ENCODE data around the gene IGF2BP2.
A peak's percentile ranks its signal among the peaks of the same experiment; 100 is the strongest.
"Not testable (repeated sequence)": the region's sequence is repeated elsewhere in the genome, so short reads cannot be mapped to it uniquely, and the experiment has no call there.

The IGF2BP2 gene

GRCh38 chr3:185825006-185825638 lies at the start of gene IGF2BP2:
Gene IGF2BP2, minus strand, starts transcription at chr3:185825042. Its CDS starts 82 bp downstream, at chr3:185824960.
- DNase-seq, result peak; percentile 75

- no peak for DNase-seq
These were observed 49.3 kb upstream of the IGF2BP2 start for GRCh38 chr3:185874119-185874518.

GRCh38 chr3:185867650-185868049 lies 42.8 kb upstream of the IGF2BP2 start:
- DNase-seq, result no peak

GRCh38 chr3:185866995-185867394 lies 42.2 kb upstream of the IGF2BP2 start:
- no peak for DNase-seq

GRCh38 chr3:185866555-185866954 lies 41.7 kb upstream of the IGF2BP2 start:
- DNase-seq, result no peak

- no peak for DNase-seq
These were observed 40.4 kb upstream of the IGF2BP2 start for GRCh38 chr3:185865247-185865646.

GRCh38 chr3:185864767-185865166 lies 39.9 kb upstream of the IGF2BP2 start:
- DNase-seq, result no peak

GRCh38 chr3:185862920-185863319 lies 38.1 kb upstream of the IGF2BP2 start:
- DNase-seq, result no peak

- DNase-seq, result no peak
These were observed 34.6 kb upstream of the IGF2BP2 start for GRCh38 chr3:185859294-185859972.

- DNase-seq, result no peak
These were observed 33.8 kb upstream of the IGF2BP2 start for GRCh38 chr3:185858502-185859225.

GRCh38 chr3:185857208-185857607 lies 32.4 kb upstream of the IGF2BP2 start:
- DNase-seq, result no peak

- no peak for DNase-seq
These were observed 31.8 kb upstream of the IGF2BP2 start for GRCh38 chr3:185856652-185857051.

GRCh38 chr3:185853771-185854170 lies 28.9 kb upstream of the IGF2BP2 start:
- DNase-seq, result not testable (repeated sequence)

- DNase-seq, result no peak
These were observed 27.8 kb upstream of the IGF2BP2 start for GRCh38 chr3:185852635-185853034.

GRCh38 chr3:185851959-185852358 lies 27.1 kb upstream of the IGF2BP2 start:
- DNase-seq, result no peak

- no peak for DNase-seq
These were observed 26.2 kb upstream of the IGF2BP2 start for GRCh38 chr3:185851046-185851445.

- DNase-seq, result no peak
These were observed 22.7 kb upstream of the IGF2BP2 start for GRCh38 chr3:185847506-185847905.

- DNase-seq, result no peak
These were observed 21.2 kb upstream of the IGF2BP2 start for GRCh38 chr3:185846037-185846436.

GRCh38 chr3:185844051-185844450 lies 19.2 kb upstream of the IGF2BP2 start:
- DNase-seq, result no peak

- DNase-seq, result no peak
These were observed 18.8 kb upstream of the IGF2BP2 start for GRCh38 chr3:185843635-185844034.

GRCh38 chr3:185843126-185843525 lies 18.3 kb upstream of the IGF2BP2 start:
- no peak for DNase-seq

- no peak for DNase-seq
These were observed 17.4 kb upstream of the IGF2BP2 start for GRCh38 chr3:185842241-185842640.

- not testable (repeated sequence) for DNase-seq
These were observed 13.7 kb upstream of the IGF2BP2 start for GRCh38 chr3:185838417-185838989.

- DNase-seq, result no peak
These were observed 12.6 kb upstream of the IGF2BP2 start for GRCh38 chr3:185837414-185837813.
